ENCODE results near the gene PTPN11. TPM values are rescaled to one million over a fixed set of nuclear protein-coding genes. Genes with fewer than 3 reads are reported as not detected.

The PTPN11 gene
- total and polyA plus RNA-seq, 2 experiments from 2014 or later, result 87.0 to 94.7 TPM

- no peak for TF ChIP-seq ZNF462 (CRISPR knock-in tag; IDR thresholded peaks at IDR 0.05)
- no peak for TF ChIP-seq STAT1 (IDR thresholded peaks at IDR 0.05; ENCODE audit: unreplicated experiment)
- TF ChIP-seq POLR2AphosphoS5 (IDR thresholded peaks at IDR 0.05; ENCODE audit: low read depth), result no peak
- no peak for TF ChIP-seq EZH2phosphoT487 (IDR thresholded peaks at IDR 0.05; ENCODE audit: unreplicated experiment)
Measured at GRCh38 chr12:112536367-112536730, 117.6 kb downstream of the PTPN11 start (continued).

DNA sequence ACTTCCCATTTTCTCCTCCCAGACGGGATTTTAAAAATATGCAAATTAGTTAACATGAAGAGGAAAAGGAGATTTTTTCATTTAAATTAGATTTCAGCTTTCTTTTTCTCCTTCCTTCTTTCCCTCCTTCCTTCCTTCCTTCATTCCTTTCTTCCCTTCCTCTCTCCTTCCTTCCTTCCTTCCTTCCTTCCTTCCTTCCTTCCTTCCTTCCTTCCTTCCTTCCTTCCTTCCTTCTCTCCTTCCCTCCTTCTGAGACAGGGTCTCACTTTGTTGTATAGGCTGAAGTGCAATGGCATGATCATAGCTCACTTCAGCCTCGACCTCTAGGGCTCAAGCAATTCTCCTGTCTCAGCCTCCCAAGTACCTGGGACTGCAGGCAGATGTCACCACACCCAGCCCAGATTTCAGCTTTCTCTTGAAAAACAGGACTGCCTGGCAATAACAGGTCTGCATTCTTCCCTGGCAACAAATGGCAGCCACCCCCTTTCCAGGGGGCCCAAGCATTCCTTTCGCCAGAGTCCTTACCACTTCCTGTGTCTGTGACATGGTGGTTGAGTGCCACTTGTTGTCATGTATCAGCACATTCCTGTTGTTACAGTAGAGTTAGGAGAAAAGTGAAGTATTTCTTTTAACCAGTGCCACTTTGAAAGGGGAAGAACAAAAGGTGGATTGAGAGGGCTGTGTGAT is 119.1 kb downstream of the PTPN11 start:
- no peaks in the 10 kb centered on the region for H3F3A ChIP-seq (replicated peaks; ENCODE audit: low read depth)
- Mint-ChIP-seq H3K9me3 (no peaks in the 10 kb centered on the region), H3K27ac (peak overlapping the region; percentile 14), H3K4me1 (peaks cover 9% of the 10 kb centered on the region), H3K36me3 (ENCODE audit: low read depth) (no peaks in the 10 kb centered on the region), H3K27me3 (ENCODE audit: insufficient read depth, low read depth, poor library complexity) (peaks cover 9% of the 10 kb centered on the region), H3K4me3 (no peak overlapping the region)
- no peak overlapping the region for H3K4me2 ChIP-seq
- H3K36me3 ChIP-seq (ENCODE audit: insufficient read depth), result no peaks in the 10 kb centered on the region
- ATAC-seq, result peak; percentile 68
- no peaks in the 10 kb centered on the region for H4K20me1 ChIP-seq (replicated peaks; ENCODE audit: insufficient read depth)
- no peaks in the 10 kb centered on the region for H3K79me2 ChIP-seq (replicated peaks; ENCODE audit: insufficient read depth)
- H3K4me3 ChIP-seq, result no peak overlapping the region
- H3K27me3 ChIP-seq (ENCODE audit: insufficient read depth), result no peaks in the 10 kb centered on the region
- peak; percentile 84 for DNase-seq (ENCODE audit: low spot score)
- H3K4me1 ChIP-seq (ENCODE audit: insufficient read depth), result no peaks in the 10 kb centered on the region
- H2AFZ ChIP-seq, result no peak overlapping the region
- H3K27ac ChIP-seq (ENCODE audit: low read depth), result no peak overlapping the region
- H3K9me2 ChIP-seq (ENCODE audit: insufficient read depth), result 0 out of 2 replicates have a peak, but pooled peaks cover 6% of the 10 kb centered on the region
- no peak for TF ChIP-seq ZNF462 (CRISPR knock-in tag; IDR thresholded peaks at IDR 0.05)
- no peak for TF ChIP-seq CREB1 (CRISPR knock-in tag; IDR thresholded peaks at IDR 0.05; ENCODE audit: low read depth)
- TF ChIP-seq STAT1 (IDR thresholded peaks at IDR 0.05; ENCODE audit: unreplicated experiment), result no peak
- no peak for TF ChIP-seq ZNF114 (CRISPR knock-in tag; IDR thresholded peaks at IDR 0.05)
- no peak for TF ChIP-seq EZH2phosphoT487 (IDR thresholded peaks at IDR 0.05; ENCODE audit: unreplicated experiment)
- TF ChIP-seq EZH2 (IDR thresholded peaks at IDR 0.05; ENCODE audit: low read depth, unreplicated experiment), result no peak
- 0 out of 2 replicates have a peak, but pooled peaks have one; percentile 17 for TF ChIP-seq NANOG (IDR thresholded peaks at IDR 0.05; ENCODE audit: borderline replicate concordance)
- no peak for TF ChIP-seq ZNF331 (CRISPR knock-in tag; IDR thresholded peaks at IDR 0.05; ENCODE audit: low read depth)
